Urinary bladder (tissue), 4 donors: ENCODE measurements around the gene DNAJC8. TPM values are rescaled to one million over a fixed set of nuclear protein-coding genes. Genes with fewer than 3 reads are reported as not detected.

Source experiments
- DNase-seq: peaks from one replicate; pipeline ENCODE4 v3.0.0-alpha.2; 2015; ENCODE audit errors: extremely low spot score
- H3K27ac ChIP-seq: one replicate; pipeline ENCODE4 v1.5.1; 2013; ENCODE audit warnings: low read depth, mild to moderate bottlenecking, moderate library complexity
- H3K36me3 ChIP-seq: one replicate; pipeline ENCODE4 v1.6.1; 2013; ENCODE audit warnings: mild to moderate bottlenecking, moderate library complexity; ENCODE audit not compliant: insufficient read depth
- H3K4me1 ChIP-seq: one replicate; pipeline ENCODE4 v1.6.1; 2013; ENCODE audit warnings: mild to moderate bottlenecking, moderate library complexity; ENCODE audit not compliant: insufficient read depth
- H3K4me3 ChIP-seq: one replicate; pipeline ENCODE4 v1.5.1; 2013; ENCODE audit warnings: low read depth, low read length
- WGBS: extraction: QIAGEN DNeasy Blood & Tissue Kit; methylation state at CpG from one replicate; pipeline ENCODE4 v1.1.7; 2013; 5-methylcytosine and 5-hydroxymethylcytosine counted together
- polyA plus RNA-seq: library from polyadenylated mRNA; stranded (reverse); fragments of 200-250 nt; gene quantifications from one replicate; pipeline ENCODE4 v1.2.3, GENCODE V29; 2013
- total RNA-seq: library from RNA; depleted of rRNA; stranded (reverse); fragments of >200 nt; gene quantifications from one replicate; pipeline ENCODE4 v1.2.3, GENCODE V29; 2014
- donor health status: healthy with polysubstance abuse.
- donor health status: healthy.

DNAJC8 gene
- total and polyA plus RNA-seq, 2 donors = 42.2 to 105 TPM

DNA sequence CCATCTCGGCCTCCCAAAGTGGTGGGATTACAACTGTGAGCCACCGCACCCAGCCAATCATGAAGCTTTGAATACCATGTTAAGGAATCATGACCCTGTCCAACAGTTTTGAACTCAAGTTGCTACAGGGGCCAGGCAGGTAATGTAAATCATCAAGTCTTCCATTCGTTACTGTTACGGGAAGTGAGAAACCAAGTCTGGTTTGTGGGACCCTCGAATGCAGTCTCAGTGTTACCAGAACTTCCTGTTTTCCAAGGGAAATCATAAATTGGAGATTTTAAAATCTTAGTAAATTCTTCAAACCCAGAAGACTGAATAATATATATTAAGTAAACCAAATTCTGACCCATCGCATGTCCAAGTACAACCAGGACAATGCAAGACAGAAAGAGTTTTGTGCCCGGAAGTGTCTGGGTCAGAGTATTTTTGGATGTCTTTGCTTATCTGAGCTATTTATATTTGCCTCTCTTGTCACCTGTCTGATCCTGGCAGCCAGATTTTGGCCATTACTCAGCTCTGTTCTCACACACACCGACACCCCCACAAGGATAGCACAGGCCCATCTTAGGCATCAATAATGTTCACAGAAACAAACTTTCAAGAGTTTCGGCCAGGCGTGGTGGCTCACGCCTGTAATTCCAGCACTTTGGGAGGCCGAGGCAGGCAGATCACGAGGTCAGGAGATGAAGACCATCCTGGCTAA, 11.9 kb upstream of the DNAJC8 start:
- H3K4me1 ChIP-seq = no peaks in the 10 kb centered on the region
- no peak overlapping the region for H3K27ac ChIP-seq
- 89% methylated on average over 13 of the region's 13 CpGs for WGBS
- no peak overlapping the region for H3K4me3 ChIP-seq
- H3K36me3 ChIP-seq = no peaks in the 10 kb centered on the region
- no peak for DNase-seq

DNA sequence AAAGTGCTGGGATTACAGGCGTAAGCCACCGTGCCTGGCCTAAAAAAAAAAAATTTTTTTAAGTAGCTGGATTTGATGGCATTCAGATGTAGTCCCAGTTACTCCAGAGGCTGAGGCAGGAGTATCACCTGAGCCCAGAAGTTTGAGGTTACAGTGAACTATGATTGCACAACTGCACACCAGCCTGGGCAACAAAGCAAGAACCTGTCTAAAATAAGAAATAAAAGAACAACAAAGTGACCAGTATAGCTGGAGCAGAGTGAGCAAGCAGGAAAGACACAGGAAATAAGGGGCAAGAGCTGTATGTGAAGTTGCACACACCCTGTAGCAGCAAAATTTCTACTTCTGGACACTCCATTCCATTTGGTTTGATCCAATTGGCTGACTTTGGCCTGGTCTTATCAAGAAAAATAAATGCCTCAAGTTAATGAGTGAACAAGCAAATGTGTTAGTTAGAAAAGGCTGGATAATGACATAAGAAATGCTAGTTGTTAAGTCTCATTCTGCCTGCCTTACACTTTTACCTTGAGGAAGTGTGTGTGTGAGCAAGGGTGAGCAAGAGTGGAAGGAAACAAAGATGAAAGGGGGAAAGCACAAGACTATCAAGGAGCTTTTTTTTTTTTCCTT, 11.0 kb upstream of the DNAJC8 start:
- no peaks in the 10 kb centered on the region for H3K4me1 ChIP-seq

DNA sequence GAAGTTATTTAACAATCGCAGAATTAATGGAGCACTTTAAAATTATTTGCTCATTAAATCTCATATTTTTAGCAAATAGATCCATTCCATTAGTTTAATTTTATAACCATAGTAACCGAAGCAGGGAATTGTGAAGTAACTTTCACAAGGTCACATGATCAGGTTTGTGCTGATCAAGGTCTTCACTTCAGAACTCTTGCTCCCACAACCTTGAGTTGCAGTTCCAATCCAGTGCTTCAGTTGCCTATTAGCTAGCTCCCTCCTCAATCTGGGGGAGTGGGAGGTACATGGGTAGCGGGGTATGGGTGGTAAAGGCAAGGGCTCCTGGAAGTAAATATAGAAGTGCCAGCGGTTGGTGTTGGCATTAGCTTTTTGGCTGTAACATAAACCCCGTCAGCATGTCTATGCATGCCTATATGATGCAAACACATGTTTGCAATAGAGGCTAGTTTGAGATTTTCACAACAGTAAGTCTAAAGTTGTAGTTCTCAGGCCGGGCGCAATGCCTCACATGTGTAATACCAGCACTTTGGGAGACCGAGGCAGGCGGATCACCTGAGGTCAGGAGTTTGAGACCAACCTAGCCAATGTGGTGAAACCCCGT, 8.9 kb upstream of the DNAJC8 start:
- Histone ChIP-seq H3K27ac (no peak overlapping the region), H3K4me3 (no peak overlapping the region), H3K36me3 (no peaks in the 10 kb centered on the region), H3K4me1 (peaks cover 1% of the 10 kb centered on the region)
- DNase-seq = no peak
- 90% methylated on average over 10 of the region's 10 CpGs for whole genome bisulfite sequencing

More for the DNA sequence above, 11.0 kb upstream of the DNAJC8 start:
- no peak overlapping the region for H3K27ac ChIP-seq
- H3K4me3 ChIP-seq = no peak overlapping the region
- 79% methylated on average over 2 of the region's 2 CpGs for WGBS
- no peak for DNase-seq
- H3K36me3 ChIP-seq = no peaks in the 10 kb centered on the region

DNA sequence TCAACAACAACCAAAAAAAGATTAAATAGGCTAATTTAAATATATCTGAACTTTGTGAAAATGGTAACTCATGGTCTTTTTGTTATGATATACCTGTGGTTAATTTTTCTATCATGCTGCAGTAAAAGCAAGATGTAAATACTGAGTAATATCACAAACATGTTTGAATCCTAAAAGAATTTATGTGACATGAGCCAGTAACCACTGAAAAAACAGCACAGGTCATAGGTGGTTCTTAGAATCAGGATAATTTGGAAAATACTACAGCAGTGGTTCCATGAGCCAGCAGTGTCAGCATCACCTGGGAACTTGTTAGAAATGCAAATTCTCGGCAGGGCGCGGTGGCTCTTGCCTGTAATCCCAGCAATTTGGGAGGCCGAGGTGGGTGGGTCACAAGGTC, 7.2 kb upstream of the DNAJC8 start:
- H3K36me3 ChIP-seq = no peaks in the 10 kb centered on the region
- H3K4me1 ChIP-seq = peaks cover 1% of the 10 kb centered on the region
- no peak overlapping the region for H3K27ac ChIP-seq
- no peak for DNase-seq
- WGBS = 94% methylated on average over 4 of the region's 4 CpGs
- no peak overlapping the region for H3K4me3 ChIP-seq

DNA sequence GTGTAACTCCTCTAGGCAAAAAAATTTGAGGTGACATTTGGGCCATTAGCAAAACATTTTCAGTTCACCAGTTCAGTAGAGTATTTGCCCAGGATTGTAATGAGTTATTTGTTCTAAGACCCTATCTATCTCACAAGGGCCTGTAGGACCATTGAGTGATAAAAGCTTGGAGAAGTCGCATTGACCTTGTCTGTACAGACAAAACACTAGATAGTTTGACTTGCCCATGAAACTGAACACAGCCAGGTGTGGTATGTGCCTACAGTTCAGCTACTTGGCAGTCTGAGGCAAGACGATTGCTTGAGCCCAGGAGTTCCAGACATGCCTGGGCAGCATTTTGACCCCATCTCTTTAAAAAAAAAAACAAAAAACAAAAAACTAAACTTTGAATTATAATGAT, 6.2 kb upstream of the DNAJC8 start:
- Histone ChIP-seq H3K4me1 (peaks cover 1% of the 10 kb centered on the region), H3K36me3 (no peaks in the 10 kb centered on the region), H3K27ac (no peak overlapping the region), H3K4me3 (no peak overlapping the region)
- WGBS = 74% methylated on average over 2 of the region's 2 CpGs
- DNase-seq = no peak

DNA sequence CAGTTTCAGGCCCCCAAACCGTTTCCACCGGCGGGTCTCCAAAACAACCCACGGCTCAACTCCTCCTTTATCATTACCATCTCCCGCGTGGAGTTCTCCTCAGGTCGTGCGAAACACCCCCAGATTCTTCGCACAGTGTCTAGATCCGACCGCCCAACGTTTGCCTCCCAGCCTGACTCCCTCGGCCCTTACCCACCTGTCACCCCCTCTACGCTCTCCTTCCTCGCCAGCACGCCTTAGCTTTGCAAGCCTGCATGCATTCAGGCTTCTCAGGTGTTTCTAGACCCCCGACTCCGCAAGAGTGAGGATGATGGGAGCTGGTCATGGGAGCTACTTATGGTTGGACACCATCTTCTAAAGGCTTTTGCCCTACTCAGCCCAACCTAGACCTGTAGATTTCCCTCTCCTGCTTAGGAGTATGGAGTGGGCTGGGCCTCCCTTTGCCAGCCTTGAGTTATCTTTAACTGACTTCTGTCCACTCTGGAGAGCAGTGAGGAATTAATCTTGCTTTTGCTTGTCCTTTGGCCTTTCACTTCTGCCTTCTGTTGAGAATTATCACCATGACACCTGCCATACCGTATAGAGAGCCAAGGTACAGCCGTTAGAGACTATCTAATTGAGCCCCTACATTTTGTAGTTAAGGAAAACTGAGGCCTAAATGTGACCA, 4.0 kb upstream of the DNAJC8 start:
- WGBS = 9% methylated on average over 20 of the region's 20 CpGs
- Histone ChIP-seq H3K27ac (peak overlapping the region; percentile 87), H3K4me1 (peaks cover 1% of the 10 kb centered on the region), H3K4me3 (peak overlapping the region; percentile 70), H3K36me3 (no peaks in the 10 kb centered on the region)
- DNase-seq = no peak

DNA sequence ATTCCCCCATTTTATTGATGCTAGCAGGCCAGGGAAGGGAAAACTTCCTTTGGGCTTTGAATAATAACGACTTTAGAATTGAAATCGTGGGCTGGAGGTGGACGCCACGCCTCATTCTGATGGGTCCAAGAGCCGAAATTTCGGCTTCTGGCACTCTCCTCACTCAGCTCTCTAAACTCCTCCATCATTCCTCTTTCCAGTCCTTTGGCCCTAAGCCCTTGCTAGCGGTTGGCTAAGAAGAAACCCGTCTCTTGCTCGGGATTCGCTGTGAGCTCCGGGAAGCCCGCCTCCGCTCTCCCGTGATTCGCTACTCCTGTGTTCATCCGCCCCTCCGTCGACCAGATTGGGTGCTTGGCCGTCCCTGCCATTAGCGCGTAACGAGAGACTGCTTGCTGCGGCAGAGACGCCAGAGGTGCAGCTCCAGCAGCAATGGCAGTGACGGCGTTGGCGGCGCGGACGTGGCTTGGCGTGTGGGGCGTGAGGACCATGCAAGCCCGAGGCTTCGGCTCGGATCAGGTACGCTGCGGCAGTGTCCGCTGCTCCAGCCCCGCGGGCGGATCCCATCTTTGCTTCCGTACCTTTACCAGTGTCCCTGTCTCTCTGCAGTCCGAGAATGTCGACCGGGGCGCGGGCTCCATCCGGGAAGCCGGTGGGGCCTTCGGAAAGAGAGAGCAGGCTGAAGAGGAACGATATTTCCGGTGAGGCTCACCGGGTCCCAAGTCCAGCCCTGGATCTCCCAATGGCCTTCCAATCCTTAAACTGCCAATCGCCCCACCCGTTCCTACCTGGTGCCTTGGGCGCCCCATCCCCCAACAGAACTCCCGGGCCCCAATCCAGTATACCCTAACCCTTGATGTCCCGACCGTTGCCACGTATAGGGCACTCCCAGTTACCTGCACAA, 3.2 kb upstream of the DNAJC8 start, which contains the start of gene ATP5IF1:
Gene ATP5IF1 (plus strand): TSS at position 370 of the 901 bp plus-strand sequence. CDS start 60 bp downstream, at position 430.
- peak within 1 kb of the TSS; percentile 87 for H3K27ac ChIP-seq
- under 1% methylated on average over 60 of the region's 60 CpGs for WGBS

DNA sequence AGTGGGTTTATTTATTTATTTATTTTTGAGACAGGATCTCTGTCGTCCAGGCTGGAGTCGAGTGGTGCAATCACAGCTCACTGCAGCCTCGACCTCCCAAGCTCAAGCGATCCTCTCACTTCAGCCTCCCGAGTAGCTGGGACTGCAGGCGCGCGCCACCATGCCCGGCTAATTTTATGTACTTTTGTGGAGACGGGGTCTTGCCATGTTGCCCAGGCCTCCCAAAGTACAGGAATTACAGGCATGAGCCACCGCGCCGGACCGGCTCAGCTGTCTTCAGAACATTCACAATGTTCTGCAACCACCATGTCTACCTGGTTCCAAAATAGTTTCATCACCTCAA, 406 bp upstream of the DNAJC8 start:
- WGBS = 65% methylated on average over 14 of the region's 14 CpGs
- Histone ChIP-seq H3K4me3 (no peak overlapping the region), H3K36me3 (peaks cover 2% of the 10 kb centered on the region), H3K4me1 (peaks cover 1% of the 10 kb centered on the region), H3K27ac (no peak overlapping the region)
- no peak for DNase-seq

More for the DNA sequence above, 3.2 kb upstream of the DNAJC8 start, which contains the start of gene ATP5IF1:
- Histone ChIP-seq H3K4me1 (peaks cover 1% of the 10 kb centered on the region), H3K36me3 (no peaks in the 10 kb centered on the region), H3K4me3 (peak within 1 kb of the TSS; percentile 70)
- DNase-seq = peak; percentile 95

DNA sequence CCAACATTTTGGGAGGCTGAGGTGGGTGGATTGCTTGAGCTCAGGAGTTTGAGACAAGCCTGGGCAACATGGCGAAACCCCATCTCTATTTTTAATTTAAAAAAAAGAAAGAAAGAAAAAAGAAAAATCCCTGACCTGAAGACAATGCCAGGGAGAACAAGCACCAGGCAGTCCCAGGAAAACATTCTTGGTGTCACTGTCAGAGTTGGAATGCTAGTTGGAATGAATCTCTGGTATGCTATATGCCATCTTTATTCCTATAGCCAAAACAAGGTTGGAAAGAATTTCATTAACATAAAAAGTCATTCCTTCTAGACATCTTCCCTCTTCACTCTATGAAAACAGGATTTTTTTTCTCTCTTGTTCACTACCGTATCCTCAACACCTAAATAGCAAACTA, 2.8 kb downstream of the DNAJC8 start:
- Histone ChIP-seq H3K4me3 (no peak overlapping the region), H3K4me1 (no peaks in the 10 kb centered on the region), H3K27ac (no peak overlapping the region), H3K36me3 (peaks cover 4% of the 10 kb centered on the region)
- DNase-seq = no peak
- WGBS = 78% methylated on average over 2 of the region's 2 CpGs

DNA sequence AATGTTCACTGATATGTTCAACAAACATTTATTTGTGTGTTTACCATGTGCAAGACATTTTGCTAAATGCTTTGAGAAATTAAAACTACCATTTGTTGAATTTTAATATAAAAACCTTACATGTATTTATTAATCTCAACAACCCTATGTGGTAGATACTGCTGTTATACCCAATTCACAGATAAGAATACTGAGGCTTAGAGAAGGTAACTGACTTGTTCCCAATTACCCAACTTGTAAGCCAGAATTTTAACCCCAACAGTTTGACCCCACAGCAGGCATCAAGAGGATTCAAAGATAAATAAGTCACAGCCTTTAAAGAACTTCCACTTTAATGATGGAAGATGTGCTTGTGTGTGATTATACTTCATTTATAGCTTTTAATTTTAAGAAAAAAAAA, 3.7 kb downstream of the DNAJC8 start:
- Histone ChIP-seq H3K27ac (no peak overlapping the region), H3K4me3 (no peak overlapping the region), H3K36me3 (peaks cover 4% of the 10 kb centered on the region)

DNA sequence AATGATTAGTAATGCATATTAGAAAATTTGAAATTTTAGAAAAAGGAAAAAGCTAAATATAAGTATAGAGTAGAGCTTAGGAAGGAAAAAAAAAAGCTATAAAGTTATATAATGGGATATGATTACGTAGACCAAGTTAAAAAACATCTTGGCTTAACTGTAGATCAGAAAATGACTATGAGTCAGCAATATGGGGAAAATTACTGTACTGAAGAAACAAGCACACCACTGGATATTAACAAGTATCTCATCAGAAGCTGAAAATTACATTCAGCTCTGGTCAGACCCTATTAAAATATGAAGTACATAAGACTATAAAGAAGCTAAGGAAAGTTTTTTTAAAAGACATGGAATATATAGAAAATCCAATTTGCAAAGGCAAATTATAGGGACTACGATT, 19.5 kb downstream of the DNAJC8 start:
- Histone ChIP-seq H3K4me1 (no peaks in the 10 kb centered on the region), H3K4me3 (no peak overlapping the region), H3K27ac (no peak overlapping the region), H3K36me3 (peaks cover 2% of the 10 kb centered on the region)
- WGBS = 78% methylated on average over 2 of the region's 2 CpGs
- DNase-seq = no peak

More for the DNA sequence above, 3.7 kb downstream of the DNAJC8 start:
- no peak for DNase-seq
- no peaks in the 10 kb centered on the region for H3K4me1 ChIP-seq

DNA sequence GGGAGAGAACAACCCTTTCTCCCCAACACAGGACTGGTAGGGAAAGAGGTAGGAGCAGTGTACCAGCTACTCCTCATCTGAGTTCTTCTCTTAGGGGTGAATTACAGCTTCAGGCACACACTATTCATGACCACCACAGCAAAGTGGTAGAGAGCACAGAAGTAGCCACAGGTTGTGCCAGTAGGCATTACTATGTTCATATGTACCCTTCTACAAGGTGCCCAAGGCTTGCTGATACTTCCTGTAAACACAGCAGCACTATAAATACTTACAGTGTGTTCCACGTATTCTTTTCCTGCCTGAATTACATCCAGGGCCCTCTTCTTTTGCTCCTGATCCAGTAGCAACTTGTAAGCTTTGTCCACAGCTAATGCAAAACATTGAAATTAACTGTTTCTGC, 23.1 kb downstream of the DNAJC8 start:
- no peak for DNase-seq
- 60% methylated on average over 1 of the region's 1 CpG for WGBS
- Histone ChIP-seq H3K4me1 (no peaks in the 10 kb centered on the region), H3K36me3 (peaks cover 2% of the 10 kb centered on the region), H3K4me3 (no peak overlapping the region), H3K27ac (no peak overlapping the region)
